Uterus (tissue), 4 donors: ENCODE measurements around the gene WIZ. TPM values are rescaled to one million over a fixed set of nuclear protein-coding genes. Genes with fewer than 3 reads are reported as not detected.

Experiments used
- DNase-seq, 2 donors: peaks; one replicate each; pipeline ENCODE4 v3.0.0-alpha.2; 2019 to 2020
- H3K27ac ChIP-seq, 2 donors: fragments of 200-600 bp; sonication (generic); 1 replicate in 1 of 2; 2 replicates in 1 of 2; pipeline ENCODE4 v1.5.1; 2016 to 2018
- H3K27me3 ChIP-seq, 2 donors: fragments of 200-600 bp; sonication (generic); one replicate each; pipeline ENCODE4 v1.5.1; 2018 to 2019; ENCODE audit warnings: control low read depth in 1 of 2
- H3K36me3 ChIP-seq, 2 donors: fragments of 200-600 bp; sonication (generic); one replicate each; pipeline ENCODE4 v1.5.1; 2019; ENCODE audit warnings: control low read depth in 1 of 2
- H3K4me1 ChIP-seq, 2 donors: fragments of 200-600 bp; sonication (generic); one replicate each; pipeline ENCODE4 v1.5.1; 2018 to 2019; ENCODE audit warnings: control low read depth in 1 of 2
- H3K4me3 ChIP-seq, 2 donors: fragments of 200-600 bp; sonication (generic); 1 replicate in 1 of 2; 2 replicates in 1 of 2; pipeline ENCODE4 v1.5.1; 2018 to 2019; ENCODE audit warnings: mild to moderate bottlenecking in 1 of 2
- H3K9me3 ChIP-seq, 2 donors: fragments of 200-600 bp; sonication (generic); one replicate each; pipeline ENCODE4 v1.5.1; 2019; ENCODE audit warnings: control low read depth in 1 of 2
- POLR2A ChIP-seq, 2 donors: fragments of 450-650 bp; IDR thresholded peaks; one replicate each; pipeline ENCODE4 v1.6.1; 2016; ENCODE audit warnings: antibody characterized with exemption in 2 of 2, mild to moderate bottlenecking in 1 of 2, moderate library complexity in 1 of 2
- intact Hi-C: fragments of 100-400 bp; cut with DNase I; formaldehyde crosslinking; loops from one replicate; pipeline ENCODE4 v1.15.1; 2023; ENCODE audit warnings: low total_unique reads
- total RNA-seq, 4 donors: library from RNA; depleted of rRNA in 3 of 4; stranded (reverse); fragments of >200 nt in 3 of 4; gene quantifications; one replicate each; pipeline versions ENCODE4 v1.1.0 to v1.2.4, GENCODE V29; 2014 to 2023
- TF ChIP-seq, protein P1 (sequence below), 4 experiments: fragments of 200-600 bp in 2 of 4; fragments of 450-650 bp in 2 of 4; sonication (generic) in 2 of 4; IDR thresholded peaks; one replicate each; pipeline ENCODE4 v1.5.1; 2016 to 2019; ENCODE audit warnings: antibody characterized with exemption in 4 of 4, mild to moderate bottlenecking in 2 of 4, moderate library complexity in 1 of 4
- donor health status: DM: yes; HTN: yes; CAD: no.

WIZ gene
- total RNA-seq, 4 donors from 2014 or later: 6.5 to 53.9 (median 8.5) TPM

DNA sequence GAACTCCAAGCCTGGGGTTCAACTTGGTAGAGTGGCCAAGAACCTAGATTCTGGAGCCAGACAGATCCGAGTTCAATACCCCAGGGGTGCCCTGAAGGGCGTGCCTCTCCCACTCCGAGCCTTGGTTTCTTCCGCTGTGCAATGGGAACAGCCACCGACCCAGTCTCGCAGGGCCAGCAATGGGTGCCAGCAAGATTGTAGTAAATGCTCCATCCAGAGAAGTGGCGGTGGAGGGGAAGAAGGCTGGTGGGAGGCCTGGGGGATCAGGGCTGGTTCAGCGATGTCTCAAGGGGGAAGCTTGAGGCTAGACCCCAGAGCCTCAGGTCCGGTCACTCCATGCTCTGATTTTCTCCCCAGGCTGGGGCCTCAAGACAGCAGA, 4.5 kb downstream of the WIZ start:
- TF ChIP-seq, protein P1, sequence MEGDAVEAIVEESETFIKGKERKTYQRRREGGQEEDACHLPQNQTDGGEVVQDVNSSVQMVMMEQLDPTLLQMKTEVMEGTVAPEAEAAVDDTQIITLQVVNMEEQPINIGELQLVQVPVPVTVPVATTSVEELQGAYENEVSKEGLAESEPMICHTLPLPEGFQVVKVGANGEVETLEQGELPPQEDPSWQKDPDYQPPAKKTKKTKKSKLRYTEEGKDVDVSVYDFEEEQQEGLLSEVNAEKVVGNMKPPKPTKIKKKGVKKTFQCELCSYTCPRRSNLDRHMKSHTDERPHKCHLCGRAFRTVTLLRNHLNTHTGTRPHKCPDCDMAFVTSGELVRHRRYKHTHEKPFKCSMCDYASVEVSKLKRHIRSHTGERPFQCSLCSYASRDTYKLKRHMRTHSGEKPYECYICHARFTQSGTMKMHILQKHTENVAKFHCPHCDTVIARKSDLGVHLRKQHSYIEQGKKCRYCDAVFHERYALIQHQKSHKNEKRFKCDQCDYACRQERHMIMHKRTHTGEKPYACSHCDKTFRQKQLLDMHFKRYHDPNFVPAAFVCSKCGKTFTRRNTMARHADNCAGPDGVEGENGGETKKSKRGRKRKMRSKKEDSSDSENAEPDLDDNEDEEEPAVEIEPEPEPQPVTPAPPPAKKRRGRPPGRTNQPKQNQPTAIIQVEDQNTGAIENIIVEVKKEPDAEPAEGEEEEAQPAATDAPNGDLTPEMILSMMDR (IDR thresholded peaks at IDR 0.05): no peak
- no peak for TF ChIP-seq POLR2A (IDR thresholded peaks at IDR 0.05)
- Histone ChIP-seq H3K9me3 (no peaks in the 10 kb centered on the region), H3K27ac (no peak overlapping the region), H3K36me3 (no peaks in the 10 kb centered on the region), H3K4me3 (no peak overlapping the region), H3K4me1 (no peaks in the 10 kb centered on the region), H3K27me3 (no peaks in the 10 kb centered on the region)
- intact Hi-C loops: no loop called here
- DNase-seq: no peak

DNA sequence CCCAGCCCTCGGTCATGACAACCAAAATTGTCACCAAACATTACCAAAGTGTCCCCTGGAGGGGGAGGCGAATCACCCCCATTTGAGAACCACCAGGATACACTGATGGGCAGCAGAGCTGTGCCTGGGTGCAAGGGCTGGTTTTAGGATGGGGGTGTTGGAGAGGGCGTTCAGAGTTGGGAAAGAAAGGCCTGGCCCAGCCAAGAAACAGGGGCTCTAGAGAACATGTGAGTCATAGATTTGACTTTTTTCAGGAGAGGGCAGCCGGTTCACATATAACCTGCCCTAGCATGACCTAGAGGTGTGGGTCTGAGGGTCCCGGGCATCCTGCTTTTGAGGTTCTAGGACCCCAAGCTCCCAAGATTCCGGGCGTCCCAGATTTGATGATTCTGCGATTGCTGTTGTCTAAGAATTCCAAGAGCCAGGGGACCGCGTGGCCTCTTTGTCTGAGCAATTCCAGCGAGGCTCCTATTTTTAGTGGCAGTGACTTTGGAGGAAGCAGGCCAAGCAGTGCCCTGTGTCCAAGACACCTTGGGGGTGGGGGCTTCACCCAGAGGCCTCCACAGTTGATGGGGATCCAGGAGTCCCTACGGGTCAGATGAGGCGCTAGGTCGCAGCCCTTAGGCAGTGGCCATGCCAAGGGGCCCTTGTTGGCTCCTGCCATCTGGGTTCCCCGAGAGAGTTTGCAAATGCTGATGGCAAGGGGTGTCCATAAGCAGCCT, 5.1 kb downstream of the WIZ start:
- no peaks in the 10 kb centered on the region for H3K9me3 ChIP-seq
- H3K4me3 ChIP-seq: no peak overlapping the region
- H3K36me3 ChIP-seq: no peaks in the 10 kb centered on the region
- H3K27ac ChIP-seq: no peak overlapping the region
- no peak for TF ChIP-seq POLR2A (IDR thresholded peaks at IDR 0.05)
- TF ChIP-seq, protein P1 (IDR thresholded peaks at IDR 0.05): no peak
- intact Hi-C loops: no loop called here
- H3K4me1 ChIP-seq: no peaks in the 10 kb centered on the region
- DNase-seq: no peak
- H3K27me3 ChIP-seq: no peaks in the 10 kb centered on the region

DNA sequence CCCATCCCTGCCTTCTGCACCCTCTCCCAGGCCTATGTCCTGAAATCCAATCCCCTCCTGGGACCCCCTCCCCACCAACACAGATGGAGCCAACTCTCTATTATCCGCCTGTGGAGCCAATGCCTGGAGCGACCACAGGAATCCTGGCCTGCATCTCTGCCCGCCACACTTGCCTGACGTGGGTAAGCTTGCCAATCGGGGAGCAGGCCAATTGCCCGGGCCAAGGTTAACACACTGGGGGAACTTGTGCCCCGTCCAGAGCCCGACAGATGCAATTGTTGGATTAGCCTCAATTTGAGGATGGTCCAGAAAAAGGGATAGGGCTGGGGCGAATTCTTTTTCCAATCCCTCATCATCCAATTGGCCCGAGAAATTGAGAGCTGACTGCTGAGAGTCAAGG, 5.9 kb downstream of the WIZ start:
- peak in 1 of 2 donors; percentile 17 for DNase-seq
- Histone ChIP-seq H3K36me3 (no peaks in the 10 kb centered on the region), H3K4me1 (no peaks in the 10 kb centered on the region), H3K4me3 (no peak overlapping the region), H3K9me3 (no peaks in the 10 kb centered on the region), H3K27me3 (no peaks in the 10 kb centered on the region), H3K27ac (no peak overlapping the region)
- TF ChIP-seq POLR2A (IDR thresholded peaks at IDR 0.05): no peak
- TF ChIP-seq, protein P1 (IDR thresholded peaks at IDR 0.05): no peak
- intact Hi-C loops: no loop called here

DNA sequence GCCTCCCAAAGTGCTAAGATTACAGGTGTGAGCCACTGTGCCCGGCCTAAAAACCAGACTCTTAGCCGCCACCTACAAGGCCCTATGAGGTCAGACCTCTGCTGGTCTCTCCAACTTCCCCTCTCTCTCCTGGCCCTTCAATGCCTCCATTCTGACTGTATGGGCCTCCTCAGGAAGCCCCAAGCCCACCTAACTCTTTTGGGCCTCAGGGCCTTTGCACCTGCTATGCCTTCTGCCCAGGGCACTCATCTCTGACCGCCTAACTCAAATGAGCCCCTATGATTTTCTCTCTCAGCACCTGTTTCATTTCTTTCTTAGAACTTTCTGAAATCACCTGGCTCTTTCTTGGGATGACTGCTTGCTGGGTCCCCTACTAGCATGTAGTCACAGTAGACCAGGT, 6.4 kb downstream of the WIZ start:
- Histone ChIP-seq H3K27me3 (no peaks in the 10 kb centered on the region), H3K4me1 (peaks cover 0 to 4% of the 10 kb centered on the region in 2 donors), H3K9me3 (no peaks in the 10 kb centered on the region), H3K27ac (no peak overlapping the region), H3K4me3 (no peak overlapping the region), H3K36me3 (no peaks in the 10 kb centered on the region)
- intact Hi-C loops: no loop called here
- TF ChIP-seq, protein P1 (IDR thresholded peaks at IDR 0.05): no peak
- TF ChIP-seq POLR2A (IDR thresholded peaks at IDR 0.05): no peak
- DNase-seq: no peak

DNA sequence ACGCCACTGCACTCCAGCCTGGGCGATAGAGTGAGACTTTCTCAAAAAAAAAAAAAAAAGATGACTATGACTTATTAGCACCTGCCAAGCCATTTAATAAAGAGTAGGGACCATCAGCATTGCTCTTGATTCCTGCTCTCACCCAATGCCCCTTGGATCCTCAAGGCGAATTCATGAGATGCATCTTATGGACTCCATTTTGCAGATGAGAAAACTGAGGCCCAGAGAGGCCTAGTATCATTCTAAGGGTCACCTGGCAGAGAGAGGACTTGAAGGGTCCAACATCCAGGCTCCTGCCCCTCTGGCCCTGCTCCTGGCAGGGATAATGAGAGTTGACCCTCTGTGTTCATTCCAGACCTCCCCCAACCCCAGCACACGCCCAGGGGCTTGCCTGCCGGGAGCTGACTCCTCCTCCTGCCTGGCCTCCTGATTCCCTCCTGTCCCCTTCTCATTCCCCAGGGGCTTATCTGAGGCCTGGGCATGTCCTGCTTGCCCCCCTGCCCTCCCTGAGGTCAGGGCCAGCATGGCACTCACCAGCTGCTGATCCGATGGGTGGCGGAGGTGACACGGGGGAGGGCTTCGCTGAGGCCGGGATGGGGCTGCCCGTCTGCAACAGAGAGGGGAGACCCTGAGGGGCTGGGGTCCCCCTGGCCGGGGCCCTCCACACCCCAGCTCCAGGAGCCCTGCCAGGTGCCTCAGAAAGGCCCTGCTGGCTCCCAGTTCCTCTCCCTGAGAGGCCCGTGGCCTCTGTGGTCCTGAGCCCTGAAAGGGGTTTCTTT, 7.4 kb downstream of the WIZ start:
- no peak for TF ChIP-seq POLR2A (IDR thresholded peaks at IDR 0.05)
- TF ChIP-seq, protein P1 (IDR thresholded peaks at IDR 0.05): no peak
- Histone ChIP-seq H3K27me3 (no peaks in the 10 kb centered on the region), H3K4me1 (peaks cover 0 to 11% of the 10 kb centered on the region in 2 donors), H3K27ac (no peak overlapping the region), H3K4me3 (no peak overlapping the region), H3K9me3 (no peaks in the 10 kb centered on the region), H3K36me3 (no peaks in the 10 kb centered on the region)
- no peak for DNase-seq
- intact Hi-C loops: no loop called here
